Skin epidermis (tissue), 12 donors: Measurements from ENCODE around the gene RIMOC1.

ENCODE experiments used
- H3K27ac ChIP-seq, 21 experiments: fragments of 200-600 bp; sonication (generic) in 11 of 21; one replicate each; pipeline ENCODE4 v1.5.0; 2020; ENCODE audit warnings: mild to moderate bottlenecking in 3 of 21, inconsistent platforms in 2 of 21, moderate library complexity in 2 of 21
- H3K4me3 ChIP-seq, 7 experiments: fragments of 200-600 bp; sonication (generic) in 2 of 7; one replicate each; pipeline ENCODE4 v1.5.0; 2020; ENCODE audit warnings: inconsistent platforms in 2 of 7, mild to moderate bottlenecking in 2 of 7, moderate library complexity in 1 of 7

The RIMOC1 gene

DNA sequence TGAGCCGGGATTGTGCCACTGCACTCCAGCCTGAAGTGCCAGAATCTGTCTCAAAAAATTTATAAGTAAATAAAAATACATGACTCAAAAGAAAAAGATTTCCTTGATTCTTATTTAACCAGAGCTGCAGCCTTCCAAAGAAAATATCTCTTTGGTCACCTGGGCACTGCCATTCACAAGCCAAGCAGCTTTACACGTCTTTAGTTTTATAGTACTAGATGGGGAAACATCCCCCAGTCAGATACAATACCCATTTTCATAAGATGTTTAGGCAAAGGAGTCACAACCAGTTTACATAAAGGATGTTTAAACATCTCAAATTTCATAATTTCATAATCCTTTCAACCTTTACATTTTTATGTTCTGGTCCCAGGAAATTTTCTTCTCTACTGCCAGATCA lies 20.2 kb upstream of the RIMOC1 start:
- no peak overlapping the region for H3K27ac ChIP-seq
- H3K4me3 ChIP-seq: no peak overlapping the region

DNA sequence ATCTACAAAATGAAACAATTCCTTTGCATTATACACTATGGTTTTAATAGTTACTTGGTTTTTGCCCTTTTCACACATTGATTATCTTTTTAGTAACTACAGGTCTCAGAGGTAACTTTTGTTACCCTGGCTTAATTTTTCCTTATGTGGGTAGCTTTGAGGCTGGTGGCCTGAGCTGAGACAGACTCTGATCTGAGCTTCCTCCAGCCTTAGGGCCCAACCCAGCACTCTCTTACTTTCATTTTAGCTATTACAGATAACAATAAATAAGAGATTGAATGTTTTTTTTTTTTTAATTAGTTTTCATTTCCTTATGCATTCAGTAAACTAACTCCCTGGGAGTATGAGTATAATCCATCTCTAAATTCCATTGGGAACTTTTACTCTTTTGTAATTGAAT lies 18.9 kb upstream of the RIMOC1 start:
- H3K4me3 ChIP-seq: no peak overlapping the region
- H3K27ac ChIP-seq: no peak overlapping the region

GRCh38 chr5:41891066-41891707 lies 13.0 kb upstream of the RIMOC1 start:
- Histone ChIP-seq H3K4me3 (no peak overlapping the region), H3K27ac (no peak overlapping the region)

- no peak overlapping the region for H3K4me3 ChIP-seq
- no peak overlapping the region for H3K27ac ChIP-seq
These were observed 12.1 kb upstream of the RIMOC1 start for GRCh38 chr5:41892031-41892430.

- Histone ChIP-seq H3K4me3 (no peak overlapping the region), H3K27ac (no peak overlapping the region)
These were observed 10.9 kb upstream of the RIMOC1 start for GRCh38 chr5:41893074-41893851.

DNA sequence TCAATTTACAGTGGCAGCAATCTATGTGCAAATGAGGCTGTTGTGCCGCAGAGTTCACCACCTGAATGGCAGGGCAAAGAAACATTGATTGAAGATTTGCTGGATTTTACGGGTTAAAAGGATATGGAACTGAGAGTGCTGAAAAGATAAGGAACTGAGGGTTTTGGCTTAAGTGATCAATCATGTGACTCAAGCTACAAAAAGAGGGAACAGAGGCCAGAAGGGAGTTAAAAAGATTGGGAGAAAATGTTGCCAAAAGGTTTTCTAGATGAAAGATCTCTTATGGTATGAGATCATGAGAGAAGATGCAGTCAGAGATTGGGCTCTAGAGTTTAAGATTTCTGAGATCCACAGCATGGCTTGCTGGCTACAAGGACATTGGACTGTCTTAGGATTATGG lies 7.9 kb upstream of the RIMOC1 start:
- H3K4me3 ChIP-seq: no peak overlapping the region

DNA sequence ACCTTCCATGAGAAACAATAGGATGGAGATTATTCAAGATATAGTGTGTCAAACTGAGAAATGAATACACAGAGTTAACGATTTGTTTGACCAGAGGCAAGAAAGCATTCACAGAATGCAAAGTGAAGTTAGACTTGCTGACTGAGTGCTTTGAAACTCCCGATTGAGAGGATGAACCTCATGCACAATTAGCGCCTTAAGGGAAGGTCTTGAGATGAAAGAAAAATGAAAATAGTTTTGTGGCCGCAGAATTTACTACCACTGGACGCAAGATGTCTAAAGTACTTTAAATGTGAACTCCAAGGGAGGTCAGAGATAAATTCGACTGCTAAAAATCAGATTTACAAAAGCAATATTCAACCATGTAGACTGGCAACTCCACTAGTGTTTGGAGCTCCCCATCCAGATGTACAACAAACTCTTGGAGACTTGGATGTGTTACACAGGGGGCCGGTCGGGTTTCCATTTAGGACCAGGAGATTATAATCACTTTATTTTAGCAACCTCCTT lies 707 bp upstream of the RIMOC1 start:
- peak overlapping the region in 18 of 21 experiments; percentile 51 to 95 (median 81) for H3K27ac ChIP-seq
- H3K4me3 ChIP-seq: peak overlapping the region; percentile 53 to 93 (median 72)

More for the DNA sequence above, 7.9 kb upstream of the RIMOC1 start:
- H3K27ac ChIP-seq: no peak overlapping the region

GRCh38 chr5:41906151-41906550 lies 2.0 kb downstream of the RIMOC1 start:
- H3K27ac ChIP-seq: no peak overlapping the region
- H3K4me3 ChIP-seq: no peak overlapping the region

DNA sequence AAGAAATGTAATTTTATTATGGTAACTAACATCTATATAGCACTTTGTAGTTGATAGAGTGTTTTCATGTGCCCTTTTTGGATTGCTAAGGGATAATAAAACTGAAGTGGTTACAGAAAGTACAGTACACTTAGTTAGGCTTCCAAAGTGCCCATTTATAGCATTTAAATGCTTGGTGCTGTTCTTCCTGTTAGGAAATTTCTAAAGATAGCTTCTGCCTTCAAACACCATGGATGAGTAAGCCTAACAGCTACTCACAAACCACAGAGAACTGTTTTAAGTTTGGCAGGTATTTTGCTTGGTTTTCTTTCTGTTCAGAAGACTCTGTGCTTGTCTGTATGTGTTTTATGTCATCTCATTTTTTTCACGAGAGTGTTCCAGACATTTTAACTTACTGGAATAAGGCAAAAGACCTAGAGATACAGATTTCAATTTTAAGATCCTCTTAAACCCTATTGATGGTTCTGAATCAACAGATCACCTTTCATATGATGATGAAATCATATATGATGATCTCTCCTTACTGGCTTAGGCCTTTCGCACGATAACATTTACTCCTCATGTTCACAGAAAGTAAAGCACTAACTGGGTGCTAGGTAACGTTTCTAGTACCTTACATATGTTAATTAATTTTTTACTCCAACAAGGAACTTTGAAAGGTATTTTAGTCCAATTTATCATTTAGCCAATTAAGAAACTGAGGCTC lies 4.4 kb downstream of the RIMOC1 start:
- Histone ChIP-seq H3K27ac (no peak overlapping the region), H3K4me3 (no peak overlapping the region)

DNA sequence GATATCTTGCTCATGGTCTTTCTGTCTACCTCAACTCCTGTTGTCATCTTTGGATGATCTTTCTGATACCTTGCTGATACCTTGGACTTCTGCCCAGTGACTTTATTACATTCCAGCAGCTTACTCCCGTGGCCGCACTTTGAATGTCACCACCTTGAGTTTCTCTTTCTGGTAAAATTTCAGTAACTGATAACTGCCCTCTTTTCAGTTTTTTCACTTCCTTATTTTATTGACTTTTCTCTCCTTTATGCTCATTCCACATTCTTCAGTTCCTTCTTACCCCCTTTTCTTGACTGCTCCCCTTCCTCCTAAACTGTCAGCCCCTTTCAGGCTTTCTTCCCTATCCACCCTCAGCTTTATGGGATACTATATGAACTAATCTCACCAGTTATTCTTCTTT lies 14.0 kb downstream of the RIMOC1 start:
- no peak overlapping the region for H3K27ac ChIP-seq
- H3K4me3 ChIP-seq: no peak overlapping the region

DNA sequence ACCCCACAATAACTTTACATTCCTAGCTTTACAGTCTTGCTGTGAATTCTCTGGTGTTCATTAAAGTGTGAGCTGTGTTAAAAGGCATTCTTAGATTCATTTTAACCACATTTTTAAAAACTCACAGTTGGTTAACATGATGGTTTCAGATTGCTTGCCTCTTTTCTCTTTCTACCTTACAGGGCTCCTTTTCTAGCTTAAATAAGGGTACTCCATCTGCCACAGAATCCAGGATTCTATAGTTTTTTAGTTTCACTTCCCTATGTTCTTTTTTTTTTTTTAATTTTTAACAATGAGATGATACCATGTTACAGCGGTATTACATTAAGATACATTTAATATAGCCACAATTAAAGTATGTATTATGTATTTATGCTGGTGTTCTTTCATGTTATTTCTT lies 17.0 kb downstream of the RIMOC1 start:
- Histone ChIP-seq H3K4me3 (no peak overlapping the region), H3K27ac (peak overlapping the region in 2 of 21 experiments; percentile 17 to 48)

DNA sequence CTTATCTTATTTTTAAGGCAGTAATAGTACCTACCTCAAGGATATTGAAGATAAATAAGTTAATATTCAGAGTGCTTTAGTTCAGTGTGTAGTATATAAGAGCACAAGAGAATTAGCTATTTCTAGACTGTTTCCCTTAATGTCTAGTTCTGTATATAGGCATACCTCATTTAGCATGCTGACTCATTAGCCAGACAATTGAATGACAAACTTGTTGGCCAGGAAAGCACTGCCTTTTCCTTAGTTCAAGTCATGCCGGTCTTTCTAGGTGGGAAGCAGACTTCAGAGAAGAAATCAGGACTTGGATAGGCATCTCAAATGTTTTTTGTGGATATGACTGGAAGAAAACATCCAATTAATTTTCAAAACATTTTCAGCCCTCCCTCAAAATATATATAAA lies 17.7 kb downstream of the RIMOC1 start:
- Histone ChIP-seq H3K4me3 (no peak overlapping the region), H3K27ac (peak overlapping the region in 4 of 21 experiments; percentile 4 to 48 (median 11))

DNA sequence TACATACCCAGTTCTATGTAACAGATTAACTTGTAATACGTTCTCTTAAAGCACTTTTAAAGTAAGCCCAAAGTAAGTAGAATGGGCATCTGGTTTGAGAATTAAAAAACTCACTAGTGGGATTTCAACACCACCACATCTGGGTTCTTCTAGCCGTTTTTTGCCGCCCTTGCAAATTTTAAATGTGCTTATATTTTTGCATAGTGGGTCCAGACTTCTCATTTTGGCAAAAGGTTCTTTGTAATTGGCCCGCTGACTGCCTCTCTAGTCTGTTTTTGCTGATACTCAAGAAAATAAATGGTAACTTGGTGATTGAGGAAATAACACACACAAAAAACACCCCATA lies 20.4 kb downstream of the RIMOC1 start:
- H3K4me3 ChIP-seq: peak overlapping the region; percentile 42 to 76 (median 55)
- peak overlapping the region; percentile 71 to 99 (median 95) for H3K27ac ChIP-seq

GRCh38 chr5:41924872-41925554 lies 20.9 kb downstream of the RIMOC1 start, which contains the start of gene FBXO4:
Gene FBXO4 (plus strand): TSS chr5:41925281. CDS start chr5:41925310, 29 bp downstream.
- H3K4me3 ChIP-seq: peak within 1 kb of the TSS; percentile 42 to 76 (median 55)

GRCh38 chr5:41925555-41925951 lies 21.4 kb downstream of the RIMOC1 start:
- H3K4me3 ChIP-seq: peak overlapping the region; percentile 42 to 76 (median 55)
- peak overlapping the region; percentile 71 to 99 (median 95) for H3K27ac ChIP-seq

More at GRCh38 chr5:41924872-41925554, 20.9 kb downstream of the RIMOC1 start, which contains the start of gene FBXO4:
- H3K27ac ChIP-seq: peak within 1 kb of the TSS; percentile 71 to 99 (median 95)

- Histone ChIP-seq H3K27ac (no peak overlapping the region), H3K4me3 (no peak overlapping the region)
These were observed 23.5 kb downstream of the RIMOC1 start for GRCh38 chr5:41927604-41928003.

GRCh38 chr5:41929035-41929434 lies 24.9 kb downstream of the RIMOC1 start:
- no peak overlapping the region for H3K4me3 ChIP-seq

GRCh38 chr5:41932770-41933169 lies 28.6 kb downstream of the RIMOC1 start:
- Histone ChIP-seq H3K27ac (no peak overlapping the region), H3K4me3 (no peak overlapping the region)

More at GRCh38 chr5:41929035-41929434, 24.9 kb downstream of the RIMOC1 start:
- no peak overlapping the region for H3K27ac ChIP-seq

GRCh38 chr5:41935544-41935943 lies 31.4 kb downstream of the RIMOC1 start:
- no peak overlapping the region for H3K4me3 ChIP-seq
- H3K27ac ChIP-seq: no peak overlapping the region

DNA sequence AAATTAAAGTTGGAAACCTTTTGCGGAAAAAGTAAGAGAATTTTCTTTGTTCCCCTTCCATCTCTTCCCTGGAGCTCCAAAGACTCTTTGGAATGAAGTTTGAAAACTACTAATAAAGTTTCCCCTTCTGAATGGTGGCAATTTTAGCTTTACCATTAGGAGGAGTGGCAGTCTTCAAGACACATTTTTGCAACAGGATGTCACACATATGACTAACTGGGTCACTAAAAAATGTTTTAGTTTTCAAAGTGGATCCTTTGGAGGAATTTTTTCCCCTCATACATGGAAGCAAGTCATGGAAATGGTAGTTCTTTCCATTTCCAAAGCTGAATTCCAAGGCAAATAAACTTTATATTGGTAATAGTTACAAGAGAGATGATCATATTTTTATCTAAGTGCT lies 36.5 kb downstream of the RIMOC1 start:
- Histone ChIP-seq H3K27ac (no peak overlapping the region), H3K4me3 (no peak overlapping the region)
